HG03135 (cell line): ENCODE measurements around the gene ARHGEF10L.

Experiments used
- ATAC-seq: cut with Tn5 transposase; IDR thresholded peaks from one replicate; pipeline ENCODE4 v1.9.1; 2021; ENCODE audit warnings: mild to moderate bottlenecking, moderate library complexity; ENCODE audit not compliant: unreplicated experiment

The ARHGEF10L gene

GRCh38 chr1:17520473-17521319 lies 18.8 kb upstream of the ARHGEF10L start:
- no peak for ATAC-seq

GRCh38 chr1:17521946-17522612 lies 17.4 kb upstream of the ARHGEF10L start:
- no peak for ATAC-seq

GRCh38 chr1:17523321-17524041 lies 16.0 kb upstream of the ARHGEF10L start:
- no peak for ATAC-seq

DNA sequence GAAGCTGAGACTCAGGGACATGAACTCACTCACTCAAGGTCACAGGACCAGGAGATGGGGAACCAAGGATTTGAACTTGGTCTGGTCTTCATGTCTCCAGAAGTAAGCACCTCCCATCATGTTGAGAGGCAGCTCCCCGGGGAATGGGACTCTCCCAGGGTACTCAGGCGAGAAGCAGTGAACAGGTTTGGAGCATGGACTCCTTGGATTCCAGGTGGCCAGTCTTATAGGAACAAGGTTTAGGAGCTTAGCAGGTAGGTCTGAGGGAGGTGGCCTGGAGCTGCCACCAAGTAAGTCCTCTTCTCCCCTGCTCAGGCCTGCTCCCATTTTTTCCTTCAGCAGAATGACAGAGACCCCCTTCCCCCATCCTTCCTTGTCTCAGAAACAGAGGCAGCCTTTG lies 14.9 kb upstream of the ARHGEF10L start:
- no peak for ATAC-seq

GRCh38 chr1:17525996-17526686 lies 13.4 kb upstream of the ARHGEF10L start:
- no peak for ATAC-seq

GRCh38 chr1:17527036-17527914 lies 12.2 kb upstream of the ARHGEF10L start:
- no peak for ATAC-seq

GRCh38 chr1:17529381-17529780 lies 10.1 kb upstream of the ARHGEF10L start:
- ATAC-seq = no peak

DNA sequence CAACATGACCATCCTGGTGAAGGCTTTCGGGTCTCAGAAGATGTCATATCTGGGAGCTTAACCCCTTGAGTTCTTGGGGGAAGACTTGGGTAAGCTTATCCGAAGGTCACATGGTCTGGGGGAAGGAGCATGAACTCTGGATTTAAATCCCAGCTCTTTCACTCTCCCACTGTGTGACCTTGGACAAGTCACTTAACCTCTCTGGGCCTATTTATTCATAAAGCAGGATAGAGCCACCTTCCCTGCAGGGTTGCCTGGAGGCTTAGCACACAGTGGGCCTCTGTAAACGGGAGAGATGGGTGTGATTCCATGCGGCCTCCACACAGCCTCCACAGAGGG lies 8.2 kb upstream of the ARHGEF10L start:
- ATAC-seq = no peak

- ATAC-seq = no peak
Measured at GRCh38 chr1:17531682-17532487, 7.6 kb upstream of the ARHGEF10L start.

DNA sequence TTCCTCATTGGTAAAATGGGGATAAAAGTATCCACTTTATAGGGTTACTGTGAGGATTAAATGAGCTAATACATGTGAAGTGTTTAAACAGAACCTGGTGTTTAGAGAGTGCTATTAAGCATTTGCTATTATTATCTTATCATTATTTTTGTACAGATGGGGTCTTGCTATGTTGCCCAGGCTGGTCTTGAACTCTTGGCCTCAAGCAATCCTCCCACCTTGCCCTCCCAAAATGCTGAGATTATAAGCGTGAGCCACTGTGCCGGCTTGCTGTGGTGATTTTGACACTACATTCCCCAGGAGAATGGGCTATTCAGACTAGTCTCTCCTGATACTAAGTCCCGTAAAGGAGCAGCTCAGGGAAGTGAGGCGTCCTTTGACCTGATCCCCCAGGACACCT lies 6.3 kb upstream of the ARHGEF10L start:
- no peak for ATAC-seq

- ATAC-seq = no peak
Measured at GRCh38 chr1:17535300-17535936, 4.1 kb upstream of the ARHGEF10L start.

DNA sequence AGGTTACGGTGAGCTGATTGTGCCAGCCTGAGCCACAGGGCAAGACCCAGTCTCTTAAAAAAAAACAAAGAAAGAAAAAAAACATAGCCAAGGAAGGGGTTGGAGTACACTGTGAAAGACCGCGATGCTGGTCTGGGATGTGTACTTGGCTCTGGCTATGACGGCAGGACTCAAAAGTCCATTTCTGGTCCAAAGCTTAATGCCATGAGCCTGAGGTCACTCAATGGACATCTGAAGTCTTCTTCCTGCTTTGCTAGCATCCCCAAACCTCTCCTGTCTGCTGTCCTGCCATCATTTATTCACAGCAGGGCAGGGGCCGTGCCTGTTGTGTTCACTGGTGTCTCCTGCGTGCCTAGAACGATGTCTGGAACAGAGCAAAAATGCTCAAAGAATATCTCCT lies 1.5 kb upstream of the ARHGEF10L start:
- no peak for ATAC-seq

DNA sequence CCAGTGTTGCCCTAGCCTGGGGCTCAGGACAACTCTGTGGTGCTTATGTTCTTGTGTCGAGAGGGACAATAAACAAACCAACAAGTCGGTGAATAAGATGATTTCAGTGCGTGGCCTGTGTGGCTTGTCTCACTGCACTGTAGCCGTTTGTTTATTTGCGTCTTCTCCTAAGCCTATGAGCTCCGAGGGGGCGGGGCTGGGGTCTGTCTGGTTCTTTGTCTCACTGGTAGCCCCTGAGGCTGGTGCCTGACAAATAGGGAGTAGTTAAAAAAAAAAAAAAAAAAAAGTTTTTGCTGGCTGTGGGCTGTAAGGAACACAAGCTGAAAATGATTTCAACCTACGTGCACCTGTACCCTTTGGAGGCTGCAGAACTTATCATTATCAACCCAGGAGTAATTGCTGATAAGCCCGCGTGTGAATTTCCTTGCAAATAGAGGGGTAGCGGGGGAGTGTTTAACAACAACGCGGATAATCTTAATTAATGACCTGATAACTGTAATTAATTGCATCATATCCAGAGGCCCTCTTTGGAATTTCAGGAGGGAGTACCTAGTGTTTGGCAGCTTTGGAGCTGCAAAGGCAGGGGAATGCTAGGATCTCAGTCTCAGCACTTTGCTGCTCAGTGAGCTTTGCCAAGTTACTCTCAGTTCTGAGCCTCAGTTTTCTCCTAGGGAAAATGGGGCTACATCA lies 925 bp upstream of the ARHGEF10L start:
- no peak for ATAC-seq

DNA sequence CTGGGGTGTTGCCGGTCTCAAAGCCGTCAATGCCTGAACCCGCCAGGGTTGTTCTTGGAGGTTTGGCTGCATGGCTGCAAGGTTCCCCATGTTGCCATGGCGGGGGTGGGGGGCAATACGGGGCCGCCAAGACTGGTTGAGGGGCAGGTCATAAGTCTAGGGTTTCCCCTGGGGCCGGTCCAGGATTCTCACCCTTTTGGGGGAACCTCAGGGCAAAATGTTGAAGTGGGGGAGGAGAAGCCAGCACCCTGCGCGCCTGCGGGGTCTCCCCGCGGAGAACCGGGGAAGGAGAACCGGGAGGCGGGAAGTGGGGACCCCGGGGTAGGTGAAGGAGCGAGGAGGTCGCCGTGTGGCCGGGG lies 401 bp upstream of the ARHGEF10L start:
- ATAC-seq = no peak

DNA sequence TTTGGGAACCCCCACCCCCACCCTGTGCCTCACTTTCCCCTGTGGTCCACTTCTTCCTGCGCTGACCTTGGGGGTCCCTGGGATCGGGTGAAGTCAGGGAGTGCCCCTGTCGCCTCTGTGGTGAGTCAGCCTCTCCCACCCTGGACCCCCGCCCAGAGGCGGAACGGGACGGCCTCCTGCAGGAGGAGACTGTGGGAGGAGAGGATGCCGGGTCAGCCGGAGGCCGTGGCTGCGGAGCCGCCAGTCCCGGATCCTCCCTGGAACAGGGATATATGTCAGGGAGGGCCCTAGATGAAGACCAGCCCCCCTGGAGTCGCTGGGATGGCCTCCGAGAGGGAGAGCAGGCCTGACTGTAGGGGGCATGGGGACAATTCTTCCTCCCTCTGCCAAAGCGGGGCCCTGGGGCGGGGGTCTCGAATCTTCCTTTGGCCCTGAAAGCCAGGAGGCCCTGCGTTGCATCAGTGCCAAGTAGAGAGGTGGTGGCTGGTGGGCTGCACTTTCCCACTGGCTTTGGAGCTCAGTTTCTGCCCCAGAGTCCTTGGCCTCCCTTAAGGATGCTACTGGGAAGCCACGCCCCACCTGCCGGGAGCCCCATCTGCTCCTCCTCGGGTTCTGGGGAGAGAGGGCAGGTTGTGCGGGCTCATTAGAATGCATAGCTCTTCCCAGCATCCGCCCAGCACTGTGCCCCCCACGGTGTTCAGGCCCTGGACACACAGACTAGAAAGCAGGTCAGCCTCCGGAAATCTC lies 930 bp downstream of the ARHGEF10L start:
- no peak for ATAC-seq

DNA sequence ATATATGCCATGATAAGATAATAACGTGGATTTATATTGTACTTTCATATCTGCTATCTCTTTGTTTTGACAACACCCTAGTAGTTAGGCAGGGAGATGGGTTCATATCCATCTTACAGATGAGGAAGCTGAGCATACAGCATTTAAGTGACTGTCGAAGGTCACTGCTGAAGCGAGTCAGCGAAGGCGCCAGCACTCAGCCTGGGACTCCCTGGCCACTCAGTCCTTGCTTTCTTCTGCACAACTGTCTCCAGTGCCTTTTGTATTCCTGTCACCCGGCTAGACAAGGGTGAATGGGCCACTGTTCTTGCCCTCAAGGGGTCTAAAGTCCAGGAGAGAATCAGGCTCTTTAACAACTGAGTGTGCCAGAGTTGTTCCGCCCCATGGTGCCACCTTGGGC lies 3.1 kb downstream of the ARHGEF10L start:
- no peak for ATAC-seq

GRCh38 chr1:17544776-17545350 lies 5.4 kb downstream of the ARHGEF10L start:
- ATAC-seq = no peak
